Thyroid gland (tissue), 4 donors: ENCODE results near the gene TEX48. TPM values are rescaled to one million over a fixed set of nuclear protein-coding genes. Genes with fewer than 3 reads are reported as not detected.

Experiments
- DNase-seq, 2 donors: peaks; one replicate each; pipeline ENCODE4 v3.0.0-alpha.2; 2019
- H3K27ac ChIP-seq, 3 donors: fragments of 200-600 bp; sonication (generic); 1 replicate in 2 of 3; 2 replicates in 1 of 3; pipeline ENCODE4 v1.5.1; 2016 to 2019; ENCODE audit warnings: mild to moderate bottlenecking in 1 of 3, moderate library complexity in 1 of 3
- H3K27me3 ChIP-seq: fragments of 200-600 bp; sonication (generic); one replicate; pipeline ENCODE4 v1.5.1; 2019
- H3K36me3 ChIP-seq, 2 donors: fragments of 200-600 bp; sonication (generic); one replicate each; pipeline ENCODE4 v1.5.1; 2016 to 2019
- H3K4me1 ChIP-seq, 2 donors: fragments of 200-600 bp; sonication (generic); one replicate each; pipeline ENCODE4 v1.5.1; 2017 to 2019
- H3K4me3 ChIP-seq, 3 donors: fragments of 200-600 bp; sonication (generic); replicated peaks in 1 of 3; 1 replicate in 2 of 3; 2 replicates in 1 of 3; pipeline ENCODE4 v1.5.1; 2016; ENCODE audit warnings: mild to moderate bottlenecking in 1 of 3
- H3K9me3 ChIP-seq: fragments of 200-600 bp; sonication (generic); one replicate; pipeline ENCODE4 v1.5.1; 2017
- CTCF ChIP-seq, 6 experiments: fragments of 200-600 bp in 3 of 6; fragments of 450-650 bp in 3 of 6; sonication (generic) in 3 of 6; IDR thresholded peaks; one replicate each; pipeline ENCODE4 v1.5.1; 2016 to 2019; ENCODE audit warnings: antibody characterized with exemption in 6 of 6, mild to moderate bottlenecking in 2 of 6, inconsistent platforms in 1 of 6, moderate library complexity in 1 of 6
- POLR2A ChIP-seq, 2 donors: fragments of 450-650 bp; IDR thresholded peaks; one replicate each; pipeline ENCODE4 v1.6.1; 2017; ENCODE audit warnings: antibody characterized with exemption in 2 of 2, mild to moderate bottlenecking in 2 of 2, moderate library complexity in 1 of 2
- WGBS, 2 donors: methylation state at CpG; one replicate each; pipeline ENCODE4 v1.1.5; 2017; 5-methylcytosine and 5-hydroxymethylcytosine counted together
- intact Hi-C: fragments of 100-400 bp; cut with DNase I; formaldehyde crosslinking; loops from one replicate; pipeline ENCODE4 v1.15.1; 2023
- total RNA-seq, 4 donors: library from RNA; depleted of rRNA; stranded (reverse); fragments of >200 nt; gene quantifications; one replicate each; pipeline ENCODE4 v1.2.3, GENCODE V29; 2016

TEX48 gene
- total RNA-seq, 4 donors from 2014 or later: not detected

- Histone ChIP-seq H3K4me1 (peaks cover 0 to 9% of the 10 kb centered on the region in 2 donors), H3K27me3 (no peaks in the 10 kb centered on the region), H3K4me3 (no peak overlapping the region), H3K36me3 (no peaks in the 10 kb centered on the region), H3K27ac (no peak overlapping the region), H3K9me3 (no peaks in the 10 kb centered on the region)
- no peak for DNase-seq
- WGBS, 2 donors: 78 to 95% methylated on average over 2 of the region's 2 CpGs
- no peak for TF ChIP-seq POLR2A (IDR thresholded peaks at IDR 0.05)
- no peak for TF ChIP-seq CTCF (IDR thresholded peaks at IDR 0.05)
- intact Hi-C loops: no loop called here
Observed at GRCh38 chr9:114694146-114694545, 12.2 kb upstream of the TEX48 start.

DNA sequence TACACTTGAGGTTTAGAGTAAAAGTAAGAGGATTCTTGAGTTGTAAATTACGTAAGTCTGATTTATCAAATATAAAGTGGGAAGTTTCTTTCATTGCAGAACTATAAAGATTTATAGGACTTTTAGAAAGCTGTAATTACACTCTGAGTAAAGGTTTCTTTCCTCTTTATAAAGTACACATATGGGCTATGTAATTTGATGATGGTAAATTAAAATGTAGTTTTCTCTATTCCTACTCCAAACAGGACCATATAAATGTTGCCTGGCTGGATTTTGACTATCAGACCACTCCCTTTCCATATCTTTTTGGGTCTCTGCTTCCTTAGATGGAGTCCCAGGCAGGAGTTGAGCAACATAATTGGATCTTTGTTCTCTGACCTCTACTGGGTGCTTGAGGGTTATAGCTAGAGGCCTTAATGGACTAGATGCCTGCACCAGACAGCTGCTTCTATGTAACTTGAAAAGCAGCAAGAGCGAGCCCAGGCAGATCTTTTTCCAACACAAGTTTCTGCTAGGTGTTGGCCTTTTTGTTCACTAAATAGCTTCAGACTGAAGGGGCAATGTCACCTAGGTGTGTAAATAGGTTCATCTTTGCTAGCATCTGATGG lies 11.4 kb upstream of the TEX48 start:
- Histone ChIP-seq H3K4me3 (no peak overlapping the region), H3K36me3 (no peaks in the 10 kb centered on the region), H3K4me1 (peaks cover 0 to 9% of the 10 kb centered on the region in 2 donors), H3K27me3 (no peaks in the 10 kb centered on the region), H3K27ac (no peak overlapping the region), H3K9me3 (no peaks in the 10 kb centered on the region)
- WGBS, 2 donors: 51 to 60% methylated on average over 2 of the region's 2 CpGs
- TF ChIP-seq POLR2A (IDR thresholded peaks at IDR 0.05) (no peak), CTCF (IDR thresholded peaks at IDR 0.05) (no peak)
- DNase-seq: no peak
- intact Hi-C loops: no loop called here

DNA sequence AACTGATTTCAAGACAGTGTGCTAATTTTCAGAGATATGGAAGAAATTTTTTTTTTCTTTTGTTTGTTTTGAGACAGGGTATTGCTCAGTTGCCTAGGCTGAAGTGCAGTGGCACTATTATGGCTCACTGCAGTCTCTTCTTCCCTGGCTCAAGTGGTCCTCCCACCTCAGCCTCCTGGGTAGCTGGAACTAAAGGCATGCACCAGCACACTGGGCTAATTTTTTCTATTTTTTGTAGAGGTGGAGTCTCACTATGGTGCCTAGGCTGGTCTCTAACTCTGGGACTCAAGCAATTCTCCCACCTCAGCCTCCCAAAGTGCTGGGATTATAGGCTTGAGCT lies 9.9 kb upstream of the TEX48 start:
- Histone ChIP-seq H3K27me3 (no peaks in the 10 kb centered on the region), H3K4me3 (no peak overlapping the region), H3K27ac (no peak overlapping the region), H3K4me1 (peaks cover 0 to 9% of the 10 kb centered on the region in 2 donors), H3K36me3 (no peaks in the 10 kb centered on the region), H3K9me3 (no peaks in the 10 kb centered on the region)
- DNase-seq: no peak
- TF ChIP-seq CTCF (IDR thresholded peaks at IDR 0.05): no peak
- no peak for TF ChIP-seq POLR2A (IDR thresholded peaks at IDR 0.05)
- intact Hi-C loops: no loop called here

DNA sequence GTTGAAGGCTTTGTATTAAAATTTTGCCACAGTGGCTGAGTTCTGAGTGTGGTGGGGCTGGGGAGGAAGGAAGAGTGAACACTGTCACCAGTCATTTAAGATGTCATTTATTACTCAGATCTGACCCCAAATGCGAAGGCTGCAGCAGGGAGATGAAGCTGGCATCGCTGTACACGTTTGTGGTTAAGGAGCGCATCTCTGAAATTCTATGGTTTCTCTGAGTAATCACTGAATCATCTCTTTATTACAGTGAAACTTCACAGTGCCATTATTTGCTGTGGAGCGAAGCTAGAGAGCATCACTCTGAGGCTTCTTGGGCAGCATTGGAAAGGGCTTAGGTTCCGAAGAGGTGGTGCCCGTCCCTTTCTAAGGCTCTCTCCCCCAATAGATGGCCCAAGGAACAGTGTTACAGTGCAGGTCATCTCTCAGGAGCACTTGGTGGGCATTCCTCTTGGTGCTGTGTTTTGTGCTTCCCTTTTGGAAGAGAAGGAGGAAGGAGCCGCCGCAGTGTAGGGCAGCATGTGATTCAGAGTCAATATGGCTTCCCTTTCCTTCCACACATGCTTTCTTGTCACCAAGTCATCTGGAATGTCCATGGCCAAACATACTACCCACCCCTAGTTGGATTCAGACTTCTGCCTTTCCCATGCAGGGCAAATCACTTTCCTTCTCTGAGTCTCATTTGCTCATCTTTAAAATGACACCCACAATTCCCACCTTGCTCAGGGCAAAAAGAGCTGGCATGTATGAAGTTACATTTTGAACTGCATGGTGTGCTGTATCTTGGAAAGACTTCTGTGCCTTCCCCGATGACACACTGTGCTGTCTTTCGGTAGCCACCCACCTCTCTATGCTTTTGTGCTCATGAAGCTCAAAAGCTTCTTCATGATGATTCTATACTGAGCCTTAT lies 9.3 kb upstream of the TEX48 start:
- Histone ChIP-seq H3K27ac (no peak overlapping the region), H3K36me3 (no peaks in the 10 kb centered on the region), H3K9me3 (no peaks in the 10 kb centered on the region), H3K4me1 (peaks cover 0 to 9% of the 10 kb centered on the region in 2 donors), H3K4me3 (no peak overlapping the region), H3K27me3 (no peaks in the 10 kb centered on the region)
- TF ChIP-seq POLR2A (IDR thresholded peaks at IDR 0.05) (no peak), CTCF (IDR thresholded peaks at IDR 0.05) (no peak)
- 89 to 90% methylated on average over 11 of the region's 11 CpGs for WGBS, 2 donors
- DNase-seq: no peak
- intact Hi-C loops: no loop called here

GRCh38 chr9:114690308-114690707 lies 8.3 kb upstream of the TEX48 start:
- Histone ChIP-seq H3K9me3 (no peaks in the 10 kb centered on the region), H3K4me1 (peaks cover 0 to 9% of the 10 kb centered on the region in 2 donors), H3K27me3 (no peaks in the 10 kb centered on the region), H3K4me3 (no peak overlapping the region), H3K27ac (no peak overlapping the region), H3K36me3 (no peaks in the 10 kb centered on the region)
- intact Hi-C loops: no loop called here
- no peak for TF ChIP-seq CTCF (IDR thresholded peaks at IDR 0.05)
- TF ChIP-seq POLR2A (IDR thresholded peaks at IDR 0.05): no peak
- 67 to 82% methylated on average over 4 of the region's 4 CpGs for WGBS, 2 donors
- no peak for DNase-seq
